Measurements from ENCODE around the gene HDAC9.

GRCh38 chr7:18457832-18458231, 37.7 kb upstream of the HDAC9 start:
- TF ChIP-seq CTCF (IDR thresholded peaks at IDR 0.05) (no peak), POLR2A (IDR thresholded peaks at IDR 0.05) (no peak), POLR2AphosphoS5 (IDR thresholded peaks at IDR 0.05) (no peak), EP300 (IDR thresholded peaks at IDR 0.05) (no peak)

All from gastroesophageal sphincter (tissue), 3 donors.